GM18498 (cell line): ENCODE results near the gene RARRES2.

ENCODE experiments used
- ATAC-seq: cut with Tn5 transposase; IDR thresholded peaks from one replicate; pipeline ENCODE4 v1.9.1; 2021; ENCODE audit warnings: mild to moderate bottlenecking, moderate library complexity; ENCODE audit not compliant: unreplicated experiment

RARRES2 gene

DNA sequence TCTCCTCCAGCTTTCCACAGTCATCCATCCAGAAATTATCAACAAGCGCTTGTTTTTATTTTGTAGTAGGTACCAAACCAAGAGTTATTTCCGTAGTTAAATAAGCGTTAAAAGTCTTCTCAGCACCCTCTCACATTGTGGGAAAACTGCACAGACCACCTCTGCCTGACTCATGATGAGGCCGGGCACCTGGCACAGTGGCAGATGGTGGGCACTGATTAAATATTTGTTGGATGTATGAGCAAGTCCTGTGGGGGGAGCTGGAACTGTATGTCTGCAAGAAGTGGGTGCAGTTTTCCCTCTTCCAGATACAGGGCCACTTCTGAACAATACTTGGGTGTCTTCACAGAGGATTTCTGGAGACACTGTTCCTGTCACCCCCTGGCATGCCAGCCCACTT is 21.9 kb upstream of the RARRES2 start:
- ATAC-seq = no peak

DNA sequence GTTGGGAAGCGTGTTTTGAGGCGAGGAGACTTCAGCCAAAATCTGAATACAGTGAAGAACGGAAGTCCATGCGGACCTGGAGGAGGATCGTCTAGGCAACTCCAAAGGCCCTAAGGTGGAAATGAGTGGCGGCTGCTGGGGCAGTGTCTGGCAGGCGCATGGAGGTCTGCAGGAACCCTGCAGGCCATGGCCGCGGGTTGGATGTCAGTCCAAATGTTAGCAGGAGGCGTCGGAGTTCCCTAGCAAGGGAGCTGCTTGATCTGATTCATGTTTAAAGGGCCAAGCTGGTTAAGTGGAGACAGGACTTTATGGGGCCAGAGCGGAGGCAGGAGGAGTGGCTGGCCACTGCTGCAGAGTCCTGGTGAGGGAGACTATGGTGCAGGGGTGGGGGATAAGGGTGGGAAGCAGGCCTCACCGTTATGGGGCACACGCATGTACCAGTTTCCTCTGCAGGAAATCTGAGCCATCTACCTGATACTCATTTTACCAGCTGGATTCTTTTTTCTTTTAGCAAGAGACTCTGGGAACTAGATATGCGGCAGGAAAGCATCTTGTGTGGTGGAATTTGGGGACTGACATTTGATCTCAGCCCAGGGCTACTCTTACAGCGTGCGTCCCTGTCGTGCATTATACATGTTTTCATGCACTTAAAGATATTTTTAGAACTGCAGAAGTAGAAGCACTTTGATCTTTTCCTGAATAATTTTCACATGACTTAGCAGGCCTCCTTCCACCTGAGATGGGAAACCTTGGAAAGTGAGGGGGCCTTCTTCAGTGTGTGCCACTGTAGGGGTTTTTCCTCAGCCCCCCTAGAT is 20.6 kb upstream of the RARRES2 start:
- no peak for ATAC-seq

DNA sequence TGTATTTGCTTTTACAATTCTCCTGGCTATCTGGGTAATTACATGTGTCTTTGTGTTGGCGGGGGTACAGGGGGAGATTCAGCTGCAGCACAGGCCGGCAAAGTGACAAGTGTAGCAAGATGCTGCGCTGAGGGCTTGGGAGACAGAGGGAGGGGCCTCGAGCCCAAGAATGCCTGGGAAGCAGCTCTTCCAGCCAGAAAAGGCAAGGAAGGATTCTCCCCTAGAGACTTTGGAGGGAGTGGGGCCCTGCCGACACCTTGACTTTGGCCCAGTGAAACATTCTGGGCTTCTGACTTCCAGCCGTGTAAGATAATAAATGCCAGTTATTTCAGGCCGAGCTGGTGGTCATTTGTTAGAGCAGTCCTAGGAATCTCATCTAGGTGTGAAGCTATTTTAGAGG is 20.0 kb upstream of the RARRES2 start:
- no peak for ATAC-seq

DNA sequence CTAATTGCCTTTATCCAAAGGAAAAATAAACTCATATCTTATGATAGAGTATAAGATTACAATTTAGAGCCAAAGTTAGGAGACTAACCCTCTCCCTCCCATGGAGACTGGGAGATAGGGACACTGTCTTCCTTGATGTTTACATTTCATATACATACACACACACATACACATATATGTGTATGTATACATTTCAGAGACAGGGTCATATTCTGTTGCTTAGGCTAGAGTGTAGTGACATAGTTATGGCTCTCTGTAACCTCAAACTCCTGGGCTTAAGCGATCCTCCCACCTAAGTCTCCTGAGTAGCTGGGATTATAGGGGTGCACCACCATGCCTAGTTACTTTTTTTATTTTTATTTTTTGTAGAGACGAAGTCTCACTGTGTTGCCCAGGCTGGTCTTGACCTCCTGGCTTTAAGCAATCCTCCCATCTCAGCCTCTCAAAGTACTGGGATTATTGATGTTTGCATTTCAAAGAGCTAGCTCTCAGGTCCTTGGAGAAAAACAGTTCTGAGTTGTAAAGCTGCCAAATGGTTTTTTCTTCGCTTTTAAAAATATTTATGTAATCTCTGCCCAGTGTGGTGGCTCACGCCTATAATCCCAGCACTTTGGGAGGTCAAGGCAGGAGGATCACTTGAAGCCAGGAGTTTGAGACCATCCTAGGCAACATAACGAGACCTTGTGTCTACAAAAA is 19.1 kb upstream of the RARRES2 start:
- no peak for ATAC-seq

DNA sequence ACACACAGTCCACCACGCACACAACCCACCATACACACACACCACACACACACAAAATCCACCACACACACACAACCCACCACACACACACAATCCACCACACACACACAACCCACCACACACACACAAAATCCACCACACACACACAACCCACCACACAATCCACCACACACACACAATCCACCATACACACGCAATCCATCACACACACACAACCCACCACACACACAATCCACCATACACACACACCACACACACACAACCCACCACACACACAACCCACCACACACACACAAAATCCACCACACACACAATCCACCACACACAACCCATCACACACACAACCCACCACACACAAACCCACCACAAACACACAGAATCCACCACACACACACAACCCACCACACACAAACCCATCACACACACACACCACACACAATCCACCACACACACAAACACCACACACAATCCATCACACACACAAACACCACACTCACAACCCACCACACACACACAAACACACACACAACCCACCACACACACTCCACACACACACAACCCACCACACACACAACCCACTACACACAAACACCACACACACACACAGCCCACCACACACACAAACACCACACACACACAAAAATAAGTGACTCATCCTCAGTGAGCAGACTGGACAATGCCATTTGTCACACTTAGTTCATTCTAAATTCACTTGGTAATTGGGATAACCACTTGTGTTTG is 18.4 kb upstream of the RARRES2 start:
- ATAC-seq = no peak

DNA sequence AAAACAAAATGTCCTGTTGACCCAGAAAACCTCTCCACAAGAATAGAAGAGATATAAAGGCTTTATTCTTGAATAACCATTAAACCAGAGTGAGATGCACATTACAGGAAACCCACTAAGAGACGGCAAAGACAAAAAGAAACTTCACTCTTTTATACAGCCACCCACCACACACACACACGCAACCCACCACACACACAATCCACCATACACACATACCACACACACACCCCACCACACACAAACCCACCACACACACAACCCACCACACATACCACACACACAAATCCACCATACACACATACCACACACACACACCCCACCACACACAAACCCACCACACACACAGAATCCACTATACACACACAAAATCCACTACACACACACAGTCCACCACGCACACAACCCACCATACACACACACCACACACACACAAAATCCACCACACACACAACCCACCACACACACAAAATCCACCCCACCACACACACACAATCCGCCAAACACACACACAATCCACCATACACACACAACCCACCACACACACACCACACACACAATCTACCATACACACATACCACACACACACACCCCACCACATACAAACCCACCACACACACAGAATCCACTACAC is 17.7 kb upstream of the RARRES2 start:
- no peak for ATAC-seq

DNA sequence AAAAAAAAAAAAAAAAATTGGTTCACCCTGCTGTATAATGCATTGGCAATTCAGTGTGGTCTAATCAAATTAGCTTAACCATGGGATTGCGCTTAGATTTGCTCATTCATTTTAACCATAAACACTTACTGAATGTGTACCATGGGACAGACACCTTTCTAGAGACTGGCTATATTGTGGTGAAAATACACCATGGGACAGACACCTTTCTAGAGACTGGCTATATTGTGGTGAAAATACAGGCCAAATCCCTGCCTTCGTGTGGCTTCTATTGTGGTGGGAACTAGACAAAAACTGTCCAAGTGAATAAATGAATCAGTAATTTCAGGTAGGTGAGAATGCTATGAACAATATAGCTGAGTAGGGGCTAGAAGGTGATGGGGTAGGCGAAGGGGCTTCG is 17.0 kb upstream of the RARRES2 start:
- ATAC-seq = no peak

DNA sequence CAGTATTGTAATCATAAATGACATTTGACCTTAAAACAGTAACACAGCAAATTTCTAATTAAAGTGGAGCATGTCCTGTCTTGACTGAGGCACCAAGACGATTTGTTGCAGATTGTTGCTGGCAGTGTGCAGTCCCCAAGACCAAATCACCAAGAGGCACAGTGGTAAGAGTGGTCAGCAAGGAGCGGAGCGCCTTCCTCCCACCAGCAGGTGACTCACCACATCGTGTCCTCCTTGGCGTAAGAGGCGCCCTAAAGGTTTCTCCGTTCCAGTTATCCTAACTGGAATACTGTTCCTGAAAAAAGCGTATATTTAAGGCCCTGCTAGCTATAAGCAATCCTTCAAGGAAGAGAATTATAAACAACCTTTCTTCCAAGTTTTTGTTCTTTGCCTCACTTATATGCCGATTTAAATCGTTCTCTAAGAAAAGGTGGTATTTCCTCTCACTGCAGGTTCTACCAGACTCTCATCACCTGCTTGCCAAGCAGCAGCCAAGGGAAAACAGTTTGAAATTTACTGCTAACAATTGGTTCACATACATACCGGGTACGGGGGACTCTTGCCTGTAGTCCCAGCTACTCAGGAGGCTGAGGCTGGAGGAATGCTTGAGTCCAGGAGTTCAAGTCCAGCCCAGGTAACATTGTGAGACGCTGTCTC is 16.5 kb upstream of the RARRES2 start:
- ATAC-seq = peak; percentile 25

DNA sequence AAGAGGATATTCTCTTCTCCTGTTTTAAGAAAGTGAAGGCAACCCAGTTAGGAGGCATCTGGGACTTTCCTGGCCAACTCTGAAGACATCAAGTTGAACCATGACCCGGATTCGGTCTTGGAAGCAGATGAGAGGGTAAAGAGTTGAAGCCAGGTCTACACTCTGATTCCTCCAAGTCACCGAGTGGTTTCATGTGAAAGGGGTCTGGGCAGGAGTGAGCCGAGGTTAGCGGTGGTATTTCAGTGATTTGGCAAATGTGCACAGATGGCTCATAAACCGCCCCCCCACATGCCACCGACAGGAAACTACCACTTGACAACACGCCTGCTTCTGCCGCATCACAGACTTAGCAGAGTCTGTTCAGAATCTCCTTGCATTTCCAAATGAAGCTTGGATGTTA is 15.8 kb upstream of the RARRES2 start:
- ATAC-seq = peak; percentile 62

DNA sequence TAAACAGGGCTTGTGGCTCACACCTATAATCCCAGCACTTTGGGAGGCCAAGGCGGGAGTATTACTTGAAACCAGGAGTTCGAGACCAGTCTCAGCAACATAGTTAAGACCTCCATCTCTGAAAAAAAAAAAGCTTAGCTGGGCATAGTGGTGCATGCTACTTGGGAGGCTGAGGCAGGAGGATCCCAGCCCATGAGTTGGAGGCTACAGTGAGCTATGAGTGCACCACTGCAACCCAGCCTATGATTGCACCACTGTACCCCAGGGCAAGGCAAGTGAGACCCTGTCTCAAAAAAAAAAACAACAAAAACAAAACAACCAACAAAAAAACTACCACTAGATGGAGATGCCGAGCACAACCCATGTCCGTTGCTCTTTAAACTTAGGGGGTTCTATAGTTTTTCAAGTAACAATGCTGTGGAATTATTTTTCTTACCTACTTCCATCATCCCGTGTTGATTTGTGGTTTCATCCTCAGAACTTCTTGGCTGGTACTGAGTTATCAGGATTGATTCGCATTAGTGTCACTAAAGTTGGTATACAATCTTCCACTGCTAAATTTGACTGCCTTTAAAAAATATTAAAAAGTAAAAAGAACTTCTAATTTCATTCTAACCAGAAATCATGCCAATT is 15.0 kb upstream of the RARRES2 start:
- ATAC-seq = no peak

DNA sequence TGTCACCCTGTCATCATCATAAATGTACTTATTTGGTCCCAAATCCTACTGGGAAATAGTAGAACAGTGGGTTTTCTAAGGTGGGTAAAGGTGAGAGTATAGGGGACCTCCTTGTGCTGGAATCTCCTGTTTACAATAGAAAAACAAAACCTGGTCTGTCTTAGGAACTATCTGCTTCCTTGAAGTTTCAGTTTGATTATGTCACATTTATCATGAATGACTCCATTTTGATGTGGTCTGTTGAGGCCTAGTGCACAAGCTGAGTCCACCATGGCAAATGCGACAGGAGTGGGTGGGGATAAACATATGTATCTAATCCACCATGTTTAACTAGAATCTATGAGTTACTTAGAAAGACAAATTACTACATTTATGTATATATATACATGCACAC is 14.2 kb upstream of the RARRES2 start:
- no peak for ATAC-seq

DNA sequence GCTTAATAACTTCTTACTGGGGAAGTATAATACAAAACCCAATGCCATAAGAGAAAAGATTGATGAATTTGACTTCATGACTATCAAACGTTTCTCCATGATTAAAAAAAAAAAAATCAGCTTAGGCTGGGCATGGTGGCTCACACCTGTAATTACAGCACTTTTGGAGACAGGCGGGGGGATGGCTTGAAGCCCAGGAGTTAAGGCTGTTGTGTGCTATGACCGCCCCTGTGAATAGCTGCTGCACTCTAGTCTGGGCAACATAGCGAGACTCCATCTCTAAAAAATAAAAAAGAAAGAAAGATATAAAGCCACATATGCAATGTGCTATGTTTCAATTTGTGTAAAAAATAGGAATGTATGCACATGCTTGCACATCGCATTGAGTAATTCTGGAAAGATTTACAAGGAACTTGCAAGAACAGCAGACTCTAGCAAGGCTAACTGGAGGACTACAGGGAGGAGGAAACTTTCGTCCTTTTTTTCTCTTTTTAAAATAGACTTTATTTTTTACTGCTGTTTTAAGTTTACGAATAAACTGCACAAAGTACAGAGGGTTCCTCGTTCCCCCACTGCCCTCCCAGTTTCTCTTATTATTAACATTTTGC is 10.3 kb upstream of the RARRES2 start:
- ATAC-seq = no peak

DNA sequence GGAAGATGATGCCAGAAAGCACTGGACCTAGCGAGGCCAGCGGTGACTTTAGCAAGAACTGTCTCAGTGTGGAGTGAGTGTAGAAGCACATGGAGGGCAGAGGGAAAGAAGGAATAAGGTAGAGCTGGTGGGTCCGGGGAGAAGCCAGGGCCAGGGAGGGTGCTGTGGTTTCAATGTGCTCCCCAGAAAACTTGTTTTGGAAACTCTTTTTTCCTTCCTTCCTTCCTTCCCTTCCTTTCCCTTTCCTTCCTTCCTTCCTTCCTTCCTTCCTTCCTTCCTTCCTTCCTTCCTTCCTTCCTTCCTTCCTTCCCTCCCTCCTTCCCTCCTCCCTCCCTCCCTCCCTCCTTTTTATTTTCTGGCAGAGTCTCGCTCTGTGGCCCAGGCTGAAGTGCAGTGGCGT is 5.5 kb upstream of the RARRES2 start:
- no peak for ATAC-seq

DNA sequence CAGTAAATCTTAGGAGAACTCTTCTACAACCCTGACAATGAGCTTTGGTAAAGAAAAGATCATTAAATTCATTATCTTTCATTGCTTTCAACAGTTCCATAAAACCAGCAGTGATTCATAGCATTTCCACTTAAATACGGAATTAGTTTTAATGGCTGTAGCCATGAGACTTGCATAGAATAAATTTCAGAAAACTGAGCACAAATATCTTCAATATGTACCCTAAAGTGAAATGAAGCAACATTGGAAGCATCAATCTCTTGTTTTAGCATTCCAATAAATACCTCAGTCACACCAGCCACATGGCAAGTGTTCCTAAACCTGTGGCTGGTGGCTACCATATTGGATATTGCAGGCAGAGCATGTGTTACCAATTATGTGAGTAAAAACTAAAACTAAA is 3.6 kb upstream of the RARRES2 start:
- ATAC-seq = no peak

DNA sequence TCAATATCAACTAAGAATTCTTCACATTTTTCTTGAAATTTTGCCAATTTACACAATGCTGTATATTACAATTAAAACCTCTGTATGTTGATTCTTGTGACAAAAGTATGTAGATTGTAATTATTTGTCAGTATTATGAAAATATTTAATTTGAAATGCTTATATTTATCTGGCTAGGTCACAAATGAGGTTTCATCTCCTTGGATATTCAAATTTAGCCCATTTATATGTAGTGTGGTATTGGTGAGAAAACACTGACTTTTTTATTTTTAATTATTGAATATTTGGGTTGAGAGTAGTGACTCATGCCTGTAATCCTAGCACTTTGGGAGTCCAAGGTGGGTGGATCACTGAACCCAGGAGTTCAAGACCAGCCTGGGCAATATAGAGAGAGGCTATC is 2.9 kb upstream of the RARRES2 start:
- no peak for ATAC-seq

DNA sequence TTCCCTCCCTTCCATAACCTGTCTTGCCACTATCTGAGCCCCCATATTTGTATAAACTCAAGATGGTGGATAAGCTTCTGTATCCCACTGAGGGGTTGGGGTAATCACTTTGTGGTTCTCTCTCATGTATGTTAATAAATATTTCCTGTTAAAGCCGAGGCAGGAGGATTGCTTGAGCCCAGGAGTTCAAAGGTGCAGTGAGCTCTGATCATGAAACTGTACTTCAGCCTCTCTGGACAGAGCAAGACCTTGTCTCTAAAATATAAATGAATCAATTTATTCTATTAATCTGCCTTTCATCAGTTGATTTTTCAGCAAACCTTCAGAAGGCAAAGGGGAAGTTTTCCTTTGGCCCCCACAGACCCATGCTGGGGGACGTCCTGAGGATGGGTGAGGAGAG is 1.8 kb upstream of the RARRES2 start:
- ATAC-seq = no peak

DNA sequence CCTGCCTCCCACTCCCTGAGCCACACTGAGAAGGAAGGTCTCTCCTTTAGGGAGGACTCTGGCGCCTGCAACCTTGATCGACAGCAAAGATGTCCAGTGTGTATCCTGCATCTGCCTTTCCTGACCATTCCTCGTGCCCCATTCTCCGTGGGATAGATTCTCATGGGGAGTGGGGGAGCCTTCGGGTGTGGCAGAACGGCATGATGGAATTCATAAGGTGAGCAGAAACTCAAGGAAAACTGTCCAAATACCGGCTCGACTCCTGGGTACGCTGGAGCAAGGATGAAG is 636 bp upstream of the RARRES2 start:
- no peak for ATAC-seq

DNA sequence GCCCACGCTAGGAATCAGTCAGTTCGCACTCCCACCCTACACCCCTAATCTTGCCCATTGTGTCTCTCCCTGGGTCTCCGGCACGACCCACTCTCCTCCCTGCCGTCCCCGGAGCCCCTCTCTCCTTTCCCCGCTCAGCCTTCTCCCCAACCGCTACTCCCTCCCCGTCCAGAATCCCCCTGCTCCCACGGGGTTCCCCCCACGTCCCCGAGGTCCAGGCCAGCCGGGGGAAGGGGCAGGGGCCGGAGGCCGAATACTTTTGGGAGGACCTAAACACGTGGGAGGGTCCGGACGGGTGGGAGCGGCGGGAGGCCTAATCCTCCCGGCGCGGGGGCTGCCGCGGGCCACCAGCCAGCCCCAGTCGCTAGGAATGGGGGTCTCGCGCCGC is 560 bp downstream of the RARRES2 start:
- ATAC-seq = no peak

DNA sequence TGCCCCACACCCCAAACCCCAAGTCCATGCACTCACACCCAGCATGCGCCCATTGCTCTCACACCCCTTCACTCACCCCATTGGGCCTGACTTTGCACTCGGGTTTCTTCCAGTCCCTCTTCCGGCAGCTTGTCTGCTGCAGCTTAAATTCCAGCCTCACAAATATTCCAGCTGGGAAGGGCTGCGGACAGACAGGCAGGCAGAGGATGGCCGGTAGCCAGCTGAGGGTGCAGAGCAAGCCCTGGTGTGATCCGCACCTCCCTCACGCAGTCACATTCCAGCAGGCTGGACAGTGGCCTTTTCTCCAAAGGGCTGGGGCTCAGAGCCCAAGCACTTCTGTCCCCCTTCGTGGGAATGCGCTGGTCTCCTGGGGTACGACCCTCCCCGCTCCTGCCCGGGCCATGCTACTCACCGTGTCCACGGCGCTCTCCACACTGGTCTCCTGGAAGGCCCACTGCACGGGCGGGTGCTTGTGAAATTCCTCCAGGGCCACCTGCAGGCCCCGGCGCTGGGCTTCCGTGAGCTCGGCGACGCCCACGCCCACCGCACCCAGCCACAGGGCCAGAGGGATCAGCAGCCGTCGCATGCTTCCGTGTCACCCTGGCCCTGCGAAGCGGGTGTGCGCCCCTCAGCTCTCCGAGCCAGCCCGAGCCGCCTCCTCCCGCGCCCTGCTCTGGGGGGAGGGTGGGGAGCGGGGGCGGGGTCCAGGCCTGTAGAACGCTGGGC is 1.2 kb downstream of the RARRES2 start:
- ATAC-seq = no peak

DNA sequence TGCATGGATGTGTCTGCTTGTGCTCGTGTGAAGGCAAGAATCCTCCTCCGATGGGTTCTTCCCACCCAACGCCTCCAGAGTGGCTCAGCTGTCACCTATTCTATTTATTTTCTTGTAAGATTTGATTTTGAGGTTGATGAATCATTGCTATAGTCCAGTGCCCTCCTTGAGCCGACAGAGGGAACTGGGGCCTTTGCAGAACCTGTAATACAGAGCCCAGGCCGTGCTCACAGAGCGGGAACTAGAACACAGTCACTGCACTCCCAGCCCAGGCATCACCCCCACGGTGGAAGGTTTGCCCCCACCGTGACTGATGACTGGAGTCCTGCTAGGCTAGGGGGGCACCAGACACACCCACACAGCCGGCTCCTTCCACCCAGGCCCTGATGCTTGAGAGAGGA is 2.0 kb downstream of the RARRES2 start:
- ATAC-seq = no peak
